Body of pancreas (tissue), 4 donors: ENCODE measurements around the gene GALNT3. TPM values are rescaled to one million over a fixed set of nuclear protein-coding genes. Genes with fewer than 3 reads are reported as not detected.

ENCODE experiments used
- ATAC-seq: fragments of 150-250 bp; one replicate; pipeline ENCODE4 v1.9.1; 2016
- DNase-seq, 4 donors: peaks; one replicate each; pipeline ENCODE4 v3.0.0-alpha.2; 2019
- H3K27ac ChIP-seq, 4 donors: fragments of 200-600 bp; sonication (generic); 1 replicate in 3 of 4; 2 replicates in 1 of 4; pipeline versions ENCODE4 v1.5.1 to v1.6.1; 2016 to 2019; ENCODE audit warnings: mild to moderate bottlenecking in 1 of 4, mixed read lengths in 1 of 4, moderate library complexity in 1 of 4
- H3K27me3 ChIP-seq, 2 donors: fragments of 200-600 bp; sonication (generic); one replicate each; pipeline ENCODE4 v1.6.0; 2016; ENCODE audit warnings: mild to moderate bottlenecking in 1 of 2
- H3K36me3 ChIP-seq, 2 donors: fragments of 200-600 bp; sonication (generic); replicated peaks in 1 of 2; 2 replicates each; pipeline ENCODE4 v1.5.1; 2016; ENCODE audit warnings: low read depth in 2 of 2; ENCODE audit not compliant: insufficient read depth in 1 of 2
- H3K4me1 ChIP-seq: fragments of 200-600 bp; sonication (generic); one replicate; pipeline ENCODE4 v1.6.0; 2016
- H3K4me3 ChIP-seq, 2 donors: fragments of 200-600 bp; sonication (generic); 1 replicate in 1 of 2; 2 replicates in 1 of 2; pipeline ENCODE4 v1.5.1; 2016 to 2019
- H3K9me3 ChIP-seq, 3 donors: fragments of 200-600 bp; sonication (generic); 1 replicate in 2 of 3; 2 replicates in 1 of 3; pipeline ENCODE4 v1.5.1; 2016
- POLR2A ChIP-seq, 3 donors: fragments of 450-650 bp; IDR thresholded peaks; one replicate each; pipeline ENCODE4 v1.6.1; 2016; ENCODE audit warnings: antibody characterized with exemption in 3 of 3, mild to moderate bottlenecking in 2 of 3
- WGBS, 2 donors: methylation state at CpG; one replicate each; pipeline ENCODE4 v1.1.5; 2017; 5-methylcytosine and 5-hydroxymethylcytosine counted together
- intact Hi-C: fragments of 100-400 bp; cut with DNase I; formaldehyde crosslinking; loops from one replicate; pipeline ENCODE4 v1.15.1; 2023
- total RNA-seq, 2 donors: library from RNA; depleted of rRNA; stranded (reverse); fragments of >200 nt; gene quantifications; one replicate each; pipeline ENCODE4 v1.1.0, GENCODE V29; 2016
- TF ChIP-seq, protein P1 (sequence below), 7 experiments: fragments of 450-650 bp in 4 of 7; fragments of 200-600 bp in 3 of 7; sonication (generic) in 3 of 7; IDR thresholded peaks; one replicate each; pipeline ENCODE4 v1.5.1; 2016 to 2019; ENCODE audit warnings: antibody characterized with exemption in 7 of 7

The GALNT3 gene
- total RNA-seq, 2 donors from 2014 or later = 29.7 to 64.9 TPM

GRCh38 chr2:165801176-165801575 is 7.1 kb upstream of the GALNT3 start:
- 90 to 100% methylated on average over 3 of the region's 3 CpGs for WGBS, 2 donors
- TF ChIP-seq, protein P1, sequence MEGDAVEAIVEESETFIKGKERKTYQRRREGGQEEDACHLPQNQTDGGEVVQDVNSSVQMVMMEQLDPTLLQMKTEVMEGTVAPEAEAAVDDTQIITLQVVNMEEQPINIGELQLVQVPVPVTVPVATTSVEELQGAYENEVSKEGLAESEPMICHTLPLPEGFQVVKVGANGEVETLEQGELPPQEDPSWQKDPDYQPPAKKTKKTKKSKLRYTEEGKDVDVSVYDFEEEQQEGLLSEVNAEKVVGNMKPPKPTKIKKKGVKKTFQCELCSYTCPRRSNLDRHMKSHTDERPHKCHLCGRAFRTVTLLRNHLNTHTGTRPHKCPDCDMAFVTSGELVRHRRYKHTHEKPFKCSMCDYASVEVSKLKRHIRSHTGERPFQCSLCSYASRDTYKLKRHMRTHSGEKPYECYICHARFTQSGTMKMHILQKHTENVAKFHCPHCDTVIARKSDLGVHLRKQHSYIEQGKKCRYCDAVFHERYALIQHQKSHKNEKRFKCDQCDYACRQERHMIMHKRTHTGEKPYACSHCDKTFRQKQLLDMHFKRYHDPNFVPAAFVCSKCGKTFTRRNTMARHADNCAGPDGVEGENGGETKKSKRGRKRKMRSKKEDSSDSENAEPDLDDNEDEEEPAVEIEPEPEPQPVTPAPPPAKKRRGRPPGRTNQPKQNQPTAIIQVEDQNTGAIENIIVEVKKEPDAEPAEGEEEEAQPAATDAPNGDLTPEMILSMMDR (IDR thresholded peaks at IDR 0.05) = no peak
- TF ChIP-seq POLR2A (IDR thresholded peaks at IDR 0.05) = no peak
- Histone ChIP-seq H3K27ac (no peak overlapping the region), H3K4me3 (no peak overlapping the region), H3K9me3 (no peaks in the 10 kb centered on the region), H3K36me3 (no peaks in the 10 kb centered on the region), H3K27me3 (no peaks in the 10 kb centered on the region), H3K4me1 (peaks cover 23% of the 10 kb centered on the region)
- no peak for DNase-seq
- intact Hi-C loops = no loop called here
- no peak for ATAC-seq

DNA sequence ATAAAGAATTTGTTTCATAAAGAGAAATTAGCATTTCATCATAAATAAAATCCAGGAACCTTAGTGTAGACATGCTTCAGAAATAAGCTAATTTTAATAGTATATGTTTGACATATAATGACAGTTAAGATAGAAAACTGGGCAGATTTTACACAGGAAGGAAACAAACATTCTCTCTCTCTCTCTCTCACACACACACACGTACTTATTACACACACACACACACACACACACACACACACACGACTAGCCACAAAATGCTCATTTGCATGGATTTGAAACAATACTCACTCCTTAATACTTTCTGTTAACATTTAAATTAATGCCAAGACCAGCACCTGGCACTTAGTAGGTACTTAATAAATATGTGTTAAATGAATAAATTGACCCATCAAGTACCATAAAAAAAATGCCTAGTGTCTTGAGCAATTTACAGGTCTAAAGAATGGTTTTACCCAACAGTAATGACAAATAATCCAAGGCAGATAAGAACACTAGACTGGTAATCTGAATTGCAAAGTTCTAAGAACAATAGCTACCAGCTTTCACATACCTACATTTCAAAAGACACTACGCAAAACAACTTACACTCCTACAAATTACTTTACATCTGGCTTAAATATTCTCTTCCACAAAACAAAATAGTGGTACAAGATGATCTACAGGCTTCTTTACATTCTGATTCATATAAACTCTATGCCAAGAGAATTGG is 2.9 kb upstream of the GALNT3 start:
- H3K9me3 ChIP-seq = no peaks in the 10 kb centered on the region
- ATAC-seq = no peak
- intact Hi-C loops = no loop called here
- 58 to 61% methylated on average over 3 of the region's 3 CpGs for WGBS, 2 donors
- TF ChIP-seq POLR2A (IDR thresholded peaks at IDR 0.05) = no peak
- TF ChIP-seq, protein P1 (IDR thresholded peaks at IDR 0.05) = no peak
- no peak for DNase-seq
- no peak overlapping the region for H3K4me3 ChIP-seq
- H3K4me1 ChIP-seq = peaks cover 19% of the 10 kb centered on the region
- H3K36me3 ChIP-seq = no peaks in the 10 kb centered on the region
- no peak overlapping the region for H3K27ac ChIP-seq
- H3K27me3 ChIP-seq = no peaks in the 10 kb centered on the region

- intact Hi-C loops = no loop called here
- Histone ChIP-seq H3K27ac (no peak overlapping the region), H3K9me3 (no peaks in the 10 kb centered on the region), H3K4me3 (no peak overlapping the region), H3K4me1 (peaks cover 25% of the 10 kb centered on the region), H3K36me3 (no peaks in the 10 kb centered on the region), H3K27me3 (no peaks in the 10 kb centered on the region)
- WGBS, 2 donors = 70 to 78% methylated on average over 1 of the region's 1 CpG
- no peak for TF ChIP-seq POLR2A (IDR thresholded peaks at IDR 0.05)
- TF ChIP-seq, protein P1 (IDR thresholded peaks at IDR 0.05) = no peak
- DNase-seq (no peak), ATAC-seq (no peak)
These were observed 2.1 kb upstream of the GALNT3 start for GRCh38 chr2:165796129-165796528.

DNA sequence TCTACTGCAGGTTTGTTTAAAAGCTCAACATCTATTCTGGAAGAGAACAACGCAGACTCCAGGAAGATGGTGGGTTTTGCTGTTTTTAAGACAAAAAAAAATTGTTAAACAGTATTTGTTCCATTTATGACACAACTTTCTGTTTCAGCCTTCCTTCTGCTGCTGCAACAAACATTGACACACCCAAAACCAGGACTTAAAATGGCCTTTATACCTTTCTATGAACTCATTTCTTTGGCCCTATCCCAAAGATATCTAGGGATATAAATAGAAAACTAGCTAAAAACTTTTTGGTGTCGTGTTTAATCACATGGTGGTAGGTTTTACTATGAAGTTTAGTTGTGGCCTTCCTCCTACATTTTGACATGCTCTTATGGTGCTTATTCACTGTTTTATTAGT is 964 bp upstream of the GALNT3 start:
- WGBS, 2 donors = 9 to 18% methylated on average over 2 of the region's 2 CpGs
- peaks cover 35% of the 10 kb centered on the region for H3K4me1 ChIP-seq
- no peaks in the 10 kb centered on the region for H3K36me3 ChIP-seq
- no peaks in the 10 kb centered on the region for H3K9me3 ChIP-seq
- no peaks in the 10 kb centered on the region for H3K27me3 ChIP-seq
- DNase-seq = peak in 3 of 4 donors; percentile 13 to 20 (median 15)
- intact Hi-C loops = no loop called here
- peak; percentile 34 for ATAC-seq
- no peak for TF ChIP-seq POLR2A (IDR thresholded peaks at IDR 0.05)
- TF ChIP-seq, protein P1 (IDR thresholded peaks at IDR 0.05) = no peak
- H3K27ac ChIP-seq = peak overlapping the region; percentile 94 to 99 (median 98)
- peak overlapping the region in 1 of 2 donors; percentile 44 for H3K4me3 ChIP-seq

- whole genome bisulfite sequencing, 2 donors = 2 to 7% methylated on average over 18 of the region's 18 CpGs
- no peak for TF ChIP-seq POLR2A (IDR thresholded peaks at IDR 0.05)
- TF ChIP-seq, protein P1 (IDR thresholded peaks at IDR 0.05) = no peak
- peak overlapping the region; percentile 94 to 99 (median 98) for H3K27ac ChIP-seq
- intact Hi-C loops = no loop called here
- peaks cover 39% of the 10 kb centered on the region for H3K4me1 ChIP-seq
- no peaks in the 10 kb centered on the region for H3K9me3 ChIP-seq
- peak overlapping the region; percentile 44 to 74 for H3K4me3 ChIP-seq
- ATAC-seq (peak; percentile 35), DNase-seq (peak; percentile 50 to 62 (median 58))
- no peaks in the 10 kb centered on the region for H3K36me3 ChIP-seq
- H3K27me3 ChIP-seq = no peaks in the 10 kb centered on the region
These were observed 485 bp upstream of the GALNT3 start for GRCh38 chr2:165794536-165794928.
